ENCODE measurements around the gene MAGI2.
"Not testable (repeated sequence)": the region's sequence is repeated elsewhere in the genome, so short reads cannot be mapped to it uniquely, and the experiment has no call there.

MAGI2 gene

DNA sequence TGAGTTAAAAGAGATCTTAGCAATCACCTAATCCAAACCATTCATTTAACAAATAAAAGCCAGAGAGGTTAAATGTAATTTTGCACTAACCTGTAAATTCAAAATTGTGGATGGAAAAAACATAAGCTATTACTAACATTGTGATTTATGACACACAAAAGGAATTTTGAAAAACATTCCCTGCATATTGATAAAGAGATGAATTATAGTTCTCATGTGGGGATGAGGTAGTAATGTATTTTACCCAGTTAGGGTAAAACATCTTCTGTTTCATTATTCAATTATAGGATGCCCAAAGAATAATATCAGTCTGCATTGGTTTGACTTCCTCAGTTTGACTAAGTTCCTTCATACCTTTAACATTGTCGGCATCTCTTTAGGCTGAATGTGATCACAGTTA is 1093.6 kb downstream of the MAGI2 start:
- no peak for DNase-seq (ENCODE audit: low read depth in 2 of 2)

- DNase-seq (ENCODE audit: low read depth in 2 of 2) = no peak
Observed at GRCh38 chr7:78357709-78358108, 1095.8 kb downstream of the MAGI2 start.

DNA sequence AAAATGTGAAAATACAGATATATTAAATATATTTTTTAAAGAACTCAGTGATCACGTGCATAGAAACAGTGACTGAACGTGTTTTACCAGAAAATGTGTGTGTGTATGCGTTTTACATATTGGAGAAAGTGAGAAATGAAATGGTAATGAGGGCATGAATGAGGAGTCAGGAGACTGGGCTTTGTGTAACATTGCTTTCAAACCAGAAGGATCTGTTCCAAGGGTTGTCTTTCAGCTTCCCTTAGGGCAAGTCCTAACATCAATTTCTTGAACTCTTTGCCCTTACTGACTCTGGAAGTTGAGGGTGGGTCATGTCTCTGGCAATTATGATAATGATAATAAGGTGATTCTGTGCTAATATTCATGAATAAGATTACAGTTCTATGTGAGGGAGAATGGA is 1097.6 kb downstream of the MAGI2 start:
- DNase-seq (ENCODE audit: low read depth in 2 of 2) = no peak

- DNase-seq (ENCODE audit: low read depth in 2 of 2) = no peak
Observed at GRCh38 chr7:78350926-78351325, 1102.5 kb downstream of the MAGI2 start.

- no peak for DNase-seq (ENCODE audit: low read depth in 2 of 2)
Observed at GRCh38 chr7:78350391-78350790, 1103.1 kb downstream of the MAGI2 start.

DNA sequence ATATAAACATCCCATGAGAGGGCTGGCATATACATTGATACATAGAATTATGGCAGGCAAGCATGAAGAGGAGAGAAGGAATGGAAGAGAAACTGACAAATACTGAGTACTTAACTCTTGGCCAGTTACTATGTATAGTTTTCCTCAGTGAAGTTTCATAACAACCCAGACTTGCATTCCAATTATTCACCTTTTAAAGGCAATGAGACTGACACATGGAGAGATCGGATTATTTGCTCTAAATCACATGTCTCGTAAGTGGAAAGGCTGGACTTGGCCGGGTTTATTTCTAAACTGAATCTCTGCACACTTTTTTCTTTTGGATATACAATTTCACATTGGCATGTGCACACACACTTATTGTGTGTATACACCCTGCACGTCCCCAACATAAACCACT is 1106.6 kb downstream of the MAGI2 start:
- no peak for DNase-seq (ENCODE audit: low read depth in 2 of 2)

GRCh38 chr7:78345979-78346378 is 1107.5 kb downstream of the MAGI2 start:
- no peak for DNase-seq (ENCODE audit: low read depth in 2 of 2)

DNA sequence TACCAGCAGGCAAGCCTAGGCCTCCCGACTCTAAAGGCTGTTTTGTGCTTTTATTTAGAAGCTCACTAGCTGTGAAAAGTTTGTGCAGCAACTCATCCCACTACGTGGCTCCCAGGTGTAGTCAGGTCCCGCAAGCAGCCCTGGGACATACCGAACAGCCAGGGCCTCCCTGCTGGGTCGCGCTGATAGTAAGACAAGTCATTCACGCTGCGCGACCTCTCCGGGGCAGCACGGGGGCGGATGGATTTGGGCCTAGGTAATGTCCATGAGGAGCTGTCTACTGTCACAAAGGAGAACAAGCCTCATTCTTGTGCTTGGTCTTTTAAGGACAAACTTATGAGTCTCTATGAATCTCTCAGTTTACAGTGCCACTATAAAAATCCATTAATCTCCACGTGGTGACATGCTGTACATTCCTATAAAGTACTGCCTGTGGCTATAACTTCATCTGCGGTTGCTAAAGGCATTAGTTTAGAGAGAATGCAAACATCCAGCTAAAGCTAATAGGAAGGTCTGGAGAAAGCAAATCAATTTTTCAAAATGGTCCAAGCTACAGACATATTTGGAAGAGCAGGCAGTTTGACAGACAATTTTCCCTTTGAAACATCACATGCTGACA is 1108.1 kb downstream of the MAGI2 start:
- DNase-seq (ENCODE audit: low read depth in 2 of 2) = no peak

DNA sequence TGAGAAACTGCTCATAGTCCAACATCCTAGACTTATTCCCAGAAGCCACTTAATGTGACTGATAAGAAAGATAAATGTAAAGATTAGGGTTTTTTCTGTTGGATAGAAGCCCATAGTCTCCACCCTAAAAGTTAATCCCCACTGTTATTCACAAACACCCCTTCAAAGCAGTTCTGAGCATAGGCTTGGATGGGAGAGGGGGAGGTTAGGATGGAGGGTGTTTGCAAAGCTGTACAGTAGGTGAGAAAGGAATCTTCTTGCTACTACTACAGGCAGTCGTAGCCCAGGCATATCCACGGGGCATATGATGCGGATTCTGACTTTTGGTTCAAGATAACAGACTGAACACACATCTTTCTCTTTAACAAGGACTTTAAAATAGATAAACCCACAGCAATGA is 1119.0 kb downstream of the MAGI2 start:
- no peak for DNase-seq (ENCODE audit: low read depth in 2 of 2)

DNA sequence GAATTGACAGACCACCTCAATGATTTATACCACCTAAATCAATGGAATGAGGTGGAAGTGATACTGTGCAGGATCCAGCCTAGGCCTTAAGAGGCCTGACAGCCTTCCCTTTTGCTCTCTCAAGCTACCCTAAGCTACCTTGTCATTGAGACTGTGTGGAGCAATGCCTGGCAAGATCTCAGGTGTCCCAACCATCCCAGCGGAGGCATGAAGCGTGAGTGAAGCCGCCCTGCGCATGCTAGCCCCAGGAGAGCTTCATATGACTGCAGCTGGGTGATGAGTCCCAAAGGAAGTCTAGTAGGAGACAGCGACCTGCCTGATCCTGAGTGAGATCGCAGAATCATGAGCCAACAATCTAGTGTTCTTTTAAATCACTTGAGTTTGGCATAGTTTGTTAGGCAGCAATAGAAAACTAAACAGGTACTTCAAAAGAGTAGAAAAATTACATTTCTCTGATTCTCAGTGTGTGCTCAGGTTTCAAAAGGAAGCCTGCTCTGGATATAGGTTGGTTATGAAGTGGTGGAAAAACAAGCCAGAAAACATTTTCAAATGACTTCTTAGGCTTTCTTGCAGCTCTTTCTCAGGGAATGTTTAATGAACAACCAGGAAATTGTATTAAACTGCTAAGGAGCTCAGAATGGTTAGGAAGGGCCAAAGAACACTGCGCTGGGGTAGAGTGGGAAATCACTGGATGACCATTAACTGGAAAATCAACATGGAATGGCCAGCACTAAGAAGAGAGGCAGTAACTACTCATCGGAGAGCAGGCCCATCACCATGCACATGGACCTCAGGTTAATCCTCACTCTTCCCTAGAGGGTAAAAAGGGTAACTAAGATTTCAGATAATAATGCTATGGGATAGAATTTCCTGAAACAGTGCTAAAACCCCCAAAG is 1119.7 kb downstream of the MAGI2 start:
- DNase-seq (ENCODE audit: low read depth in 2 of 2) = no peak

DNA sequence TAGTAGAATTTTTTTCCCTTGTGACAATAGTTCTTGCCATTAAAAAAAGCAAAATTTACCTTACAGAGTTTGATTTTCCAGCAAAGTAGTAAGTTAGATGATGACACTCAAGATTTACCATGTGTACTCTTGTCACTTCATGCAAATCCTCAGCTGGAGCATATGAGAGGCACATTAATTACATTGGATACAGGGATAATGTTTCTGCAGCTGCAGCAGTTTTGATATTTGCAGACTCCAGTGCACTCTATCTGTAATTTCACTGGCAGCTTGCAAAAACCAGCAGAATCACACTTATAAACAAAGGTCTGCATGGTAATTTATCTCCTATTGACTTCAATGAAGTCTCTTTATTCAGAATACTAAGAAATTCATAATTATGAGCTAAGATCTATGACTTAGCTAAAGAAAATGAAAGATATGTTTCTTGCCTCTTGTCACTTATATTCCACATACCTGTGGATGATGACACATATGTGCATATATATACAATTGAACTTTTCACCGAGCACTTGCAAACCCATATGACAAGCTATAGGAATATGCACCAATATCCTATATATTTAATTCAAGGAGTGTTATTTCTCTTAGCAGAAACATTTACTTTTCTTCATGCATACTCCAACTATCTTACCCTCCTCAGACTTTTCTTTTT is 1124.3 kb downstream of the MAGI2 start:
- DNase-seq (ENCODE audit: low read depth in 2 of 2) = no peak

GRCh38 chr7:78327718-78328117 is 1125.7 kb downstream of the MAGI2 start:
- DNase-seq (ENCODE audit: low read depth in 2 of 2) = no peak

DNA sequence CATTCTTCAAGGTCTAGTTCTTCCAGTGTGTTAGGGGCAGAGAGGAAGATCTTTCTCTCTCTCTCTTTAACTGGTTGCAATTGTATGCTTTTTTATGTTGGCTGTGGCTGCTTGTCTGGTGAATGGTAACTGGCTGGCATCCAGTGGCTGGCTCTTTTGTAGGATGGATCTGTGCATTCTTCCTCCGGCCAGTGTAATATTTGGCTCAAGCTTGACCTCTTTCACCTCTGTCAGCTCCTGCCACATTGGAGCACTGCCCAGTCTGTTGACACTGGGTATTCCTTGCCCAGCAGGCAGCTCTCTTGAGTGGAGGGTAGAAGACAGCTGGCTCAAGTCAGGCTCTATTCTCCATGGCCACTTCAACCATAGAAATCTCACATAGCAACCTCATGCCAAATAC is 1126.6 kb downstream of the MAGI2 start:
- no peak for DNase-seq (ENCODE audit: low read depth in 2 of 2)

GRCh38 chr7:78326189-78326588 is 1127.3 kb downstream of the MAGI2 start:
- no peak for DNase-seq (ENCODE audit: low read depth in 2 of 2)

GRCh38 chr7:78323118-78323517 is 1130.3 kb downstream of the MAGI2 start:
- no peak for DNase-seq (ENCODE audit: low read depth in 2 of 2)

- DNase-seq (ENCODE audit: low read depth in 2 of 2) = not testable (repeated sequence)
Observed at GRCh38 chr7:78322231-78322630, 1131.2 kb downstream of the MAGI2 start.

DNA sequence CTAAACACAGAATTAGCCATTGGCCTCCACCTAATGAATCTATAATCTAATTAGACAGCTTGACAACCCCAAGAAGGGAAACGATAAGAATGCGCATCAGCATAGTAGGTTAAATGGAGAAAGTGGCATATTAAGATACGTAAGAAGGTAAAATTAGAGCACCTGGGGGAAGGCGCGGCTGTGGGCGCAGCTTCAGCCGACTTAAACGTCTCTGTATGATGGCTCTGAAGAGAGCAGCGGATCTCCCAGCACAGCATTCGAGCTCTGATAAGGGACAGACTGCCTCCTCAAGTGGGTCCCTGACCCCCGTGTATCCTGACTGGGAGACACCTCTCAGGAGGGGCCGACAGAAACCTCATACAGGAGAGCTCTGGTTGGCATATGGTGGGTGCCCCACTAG is 1136.1 kb downstream of the MAGI2 start:
- no peak for DNase-seq (ENCODE audit: low read depth in 2 of 2)

- no peak for DNase-seq (ENCODE audit: low read depth in 2 of 2)
Observed at GRCh38 chr7:78316110-78316509, 1137.4 kb downstream of the MAGI2 start.

DNA sequence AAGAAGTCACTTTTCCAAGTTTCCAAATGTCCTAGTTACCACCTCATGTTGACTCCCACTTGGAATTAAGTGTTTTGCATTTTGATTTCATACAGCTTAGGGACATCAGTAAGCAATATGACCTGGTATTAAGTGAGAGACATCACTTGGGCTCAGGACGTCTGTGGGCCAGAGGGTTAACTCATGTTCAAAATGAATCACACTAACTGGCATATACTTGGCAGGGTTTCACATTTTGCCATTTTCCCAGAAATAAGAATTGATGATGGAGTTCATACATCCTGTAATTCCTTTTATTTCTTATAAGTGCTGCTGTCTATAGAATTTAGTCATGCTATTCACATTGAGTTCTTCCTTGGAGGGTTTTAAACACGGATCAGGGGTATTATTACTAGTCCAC is 1138.3 kb downstream of the MAGI2 start:
- DNase-seq (ENCODE audit: low read depth in 2 of 2) = no peak

- DNase-seq (ENCODE audit: low read depth in 2 of 2) = no peak
Observed at GRCh38 chr7:78311181-78311580, 1142.3 kb downstream of the MAGI2 start.

DNA sequence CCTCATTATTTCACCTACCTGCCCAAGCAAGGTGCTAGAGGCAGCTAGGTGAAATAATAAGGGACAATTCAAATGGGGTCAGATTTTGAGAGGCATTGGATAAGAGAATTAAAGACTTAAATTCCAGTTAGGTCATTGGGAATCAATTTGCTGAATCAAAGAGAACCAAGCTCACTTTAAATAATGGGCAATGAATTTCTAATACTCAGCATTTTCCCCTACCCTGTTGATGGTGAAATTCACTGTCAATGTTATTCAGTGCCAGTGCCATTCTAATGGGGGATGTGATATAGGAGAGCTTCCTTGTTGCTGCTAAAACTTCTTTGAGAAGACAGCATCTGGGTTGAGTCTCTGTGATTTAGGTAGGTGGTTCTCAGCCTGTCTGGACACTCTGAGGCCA is 1145.6 kb downstream of the MAGI2 start:
- DNase-seq (ENCODE audit: low read depth in 2 of 2) = no peak

DNA sequence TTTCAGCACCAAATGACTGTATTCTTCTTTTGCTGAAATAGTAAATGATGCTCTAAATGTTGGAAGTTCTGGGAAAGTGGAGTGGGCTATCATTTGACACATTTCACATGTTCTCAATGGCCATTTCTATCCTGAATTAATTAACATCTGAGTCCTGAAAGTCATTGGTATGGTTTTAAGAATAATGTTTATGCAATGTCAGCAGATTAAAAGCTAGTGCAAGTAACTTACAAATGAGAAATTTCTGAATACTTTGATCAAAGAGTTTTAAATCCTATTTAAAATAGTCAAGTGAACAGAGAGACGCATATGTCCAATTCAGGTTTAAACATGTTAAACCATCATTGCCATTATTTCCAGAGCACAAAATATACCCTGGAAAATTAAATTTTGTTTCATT is 1146.8 kb downstream of the MAGI2 start:
- no peak for DNase-seq (ENCODE audit: low read depth in 2 of 2)

DNA sequence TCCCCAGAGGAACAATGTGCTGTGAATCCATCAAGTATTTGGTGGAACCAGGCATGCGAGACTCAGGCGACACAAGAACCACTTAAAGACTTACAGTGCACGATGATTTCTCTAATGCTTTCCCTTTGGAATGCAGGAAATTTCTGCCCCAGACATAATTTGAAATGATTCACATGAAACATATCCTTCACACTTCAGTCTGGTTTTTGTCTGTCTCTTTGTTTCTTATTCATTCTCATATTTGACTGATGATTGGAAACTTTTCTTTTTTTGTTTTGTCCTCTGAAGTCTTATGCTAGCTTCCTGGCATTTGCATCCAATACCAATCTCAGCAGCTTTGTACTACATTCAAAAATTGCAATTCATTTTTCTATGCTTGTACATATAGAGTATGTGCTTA is 1152.1 kb downstream of the MAGI2 start:
- DNase-seq (ENCODE audit: low read depth in 2 of 2) = peak; percentile 62 to 71

Data from fibroblast of skin of left biceps (primary cell).